Bronchial epithelial cell (primary cell): Measurements from ENCODE around the gene QPCT. TPM values are rescaled to one million over a fixed set of nuclear protein-coding genes. Genes with fewer than 3 reads are reported as not detected.

Experiments
- DNase-seq: peaks from one replicate; pipeline ENCODE4 v3.0.0-alpha.2; 2010; ENCODE audit warnings: low read depth
- FAIRE-seq: peaks from 2 replicates; lab custom pipeline; 2011; peaks lifted over from hg19 to GRCh38; lab: Jason Lieb, UNC
- H3K27me3 ChIP-seq: 2 replicates; pipeline ENCODE4 v1.5.1; 2011; ENCODE audit warnings: low read length; ENCODE audit not compliant: control insufficient read depth, insufficient read depth
- H3K36me3 ChIP-seq: 2 replicates; pipeline ENCODE4 v1.5.1; 2011; ENCODE audit warnings: low read length; ENCODE audit not compliant: control insufficient read depth, insufficient read depth
- H3K4me3 ChIP-seq: 2 replicates; pipeline ENCODE4 v1.5.1; 2011; ENCODE audit warnings: mild to moderate bottlenecking, low read depth, low read length, control low read depth
- CTCF ChIP-seq: IDR thresholded peaks from 2 replicates; pipeline ENCODE4 v1.5.1; 2011; ENCODE audit warnings: mild to moderate bottlenecking, moderate library complexity, low read length, control low read depth, inconsistent platforms; ENCODE audit not compliant: insufficient read depth, severe bottlenecking
- total RNA-seq: library from RNA; depleted of rRNA; stranded (reverse); fragments of >200 nt; gene quantifications from 2 replicates; pipeline ENCODE4 v1.2.1, GENCODE V29; 2014

The QPCT gene
- total RNA-seq, 1 donor from 2014 or later = 7.6 TPM

DNA sequence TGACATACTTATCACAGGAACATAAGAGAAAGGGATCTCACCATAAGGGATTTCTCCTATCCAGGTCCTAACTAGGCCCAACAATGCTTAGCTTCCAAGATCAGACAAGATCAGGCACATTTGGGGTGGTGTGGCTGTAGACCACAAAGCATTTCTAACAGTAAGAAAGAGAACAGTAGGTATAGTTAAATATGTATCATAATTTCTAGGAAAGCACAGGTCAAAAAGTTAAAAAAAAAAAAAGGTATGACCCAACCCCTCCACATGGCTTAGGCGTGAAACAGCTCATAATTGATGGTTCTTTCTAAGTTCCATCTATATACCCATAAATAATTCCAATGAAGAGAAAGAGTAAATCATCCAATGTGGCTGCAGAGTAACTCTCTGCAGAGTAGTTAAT, 26.7 kb upstream of the QPCT start:
- no peak for TF ChIP-seq CTCF
- Histone ChIP-seq H3K27me3 (no peaks in the 10 kb centered on the region), H3K36me3 (no peaks in the 10 kb centered on the region), H3K4me3 (no peak overlapping the region)
- peak; percentile 6 for DNase-seq
- FAIRE-seq = no peak

- Histone ChIP-seq H3K27me3 (no peaks in the 10 kb centered on the region), H3K36me3 (no peaks in the 10 kb centered on the region), H3K4me3 (no peak overlapping the region)
- FAIRE-seq = no peak
- no peak for TF ChIP-seq CTCF
- DNase-seq = peak; percentile 13
These were observed 26.0 kb upstream of the QPCT start for GRCh38 chr2:37318401-37318800.

GRCh38 chr2:37319754-37320609, 24.4 kb upstream of the QPCT start:
- DNase-seq = no peak
- H3K27me3 ChIP-seq = no peaks in the 10 kb centered on the region
- H3K4me3 ChIP-seq = no peak overlapping the region
- H3K36me3 ChIP-seq = no peaks in the 10 kb centered on the region
- TF ChIP-seq CTCF = no peak
- FAIRE-seq = no peak

DNA sequence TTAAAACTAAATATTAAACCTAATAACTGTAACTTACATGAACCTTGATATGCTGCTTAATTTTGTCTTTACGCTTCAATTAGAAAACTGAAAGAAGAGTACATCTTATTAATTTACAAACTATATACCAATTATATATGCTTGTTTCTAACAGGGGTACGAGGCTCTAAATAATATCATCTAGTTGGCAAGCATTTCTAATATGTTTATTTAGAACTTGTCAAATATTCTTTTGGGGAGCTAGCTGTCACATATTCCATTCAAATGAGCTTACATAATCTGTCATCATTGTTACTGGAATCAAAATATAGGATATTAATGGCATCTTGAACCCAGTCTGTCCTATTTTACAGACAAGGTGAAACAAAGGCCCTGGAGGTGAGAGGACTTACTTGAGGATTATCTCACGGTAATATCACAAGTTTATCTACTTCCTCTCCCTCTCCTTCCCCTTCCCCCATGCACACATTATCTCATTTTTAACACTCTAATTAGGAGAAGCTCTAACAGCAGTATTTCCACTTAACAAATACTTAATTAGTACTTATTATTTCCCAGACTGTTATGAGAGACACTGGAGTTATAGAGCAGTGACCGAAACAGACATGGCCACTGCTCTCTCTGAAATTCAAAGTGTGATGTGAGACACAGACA, 23.3 kb upstream of the QPCT start:
- Histone ChIP-seq H3K27me3 (no peaks in the 10 kb centered on the region), H3K4me3 (no peak overlapping the region), H3K36me3 (no peaks in the 10 kb centered on the region)
- FAIRE-seq = no peak
- no peak for TF ChIP-seq CTCF
- no peak for DNase-seq

- DNase-seq (peak; percentile 18), FAIRE-seq (no peak)
- no peaks in the 10 kb centered on the region for H3K27me3 ChIP-seq
- no peak for TF ChIP-seq CTCF
- no peak overlapping the region for H3K4me3 ChIP-seq
- no peaks in the 10 kb centered on the region for H3K36me3 ChIP-seq
These were observed 22.1 kb upstream of the QPCT start for GRCh38 chr2:37322368-37322767.
